Stimulated activated CD8-positive, alpha-beta memory T cell treated with anti-CD3 and anti-CD28 coated beads, Interleukin-15, amount 100 ng/mL, for 24 hours (primary cell): Measurements from ENCODE around the gene TRIM24.

Experiments used
- DNase-seq: peaks from one replicate; pipeline ENCODE4 v3.0.0-alpha.2; 2020; ENCODE audit warnings: low read depth

TRIM24 gene

GRCh38 chr7:138579136-138579535 is 119.1 kb downstream of the TRIM24 start:
- no peak for DNase-seq

GRCh38 chr7:138579671-138580070 is 119.6 kb downstream of the TRIM24 start:
- DNase-seq: no peak

GRCh38 chr7:138581065-138581464 is 121.0 kb downstream of the TRIM24 start:
- no peak for DNase-seq

GRCh38 chr7:138584283-138584682 is 124.2 kb downstream of the TRIM24 start:
- DNase-seq: no peak

GRCh38 chr7:138584696-138585095 is 124.6 kb downstream of the TRIM24 start:
- no peak for DNase-seq

- DNase-seq: no peak
These were observed 125.4 kb downstream of the TRIM24 start for GRCh38 chr7:138585283-138585993.

- DNase-seq: no peak
These were observed 127.4 kb downstream of the TRIM24 start for GRCh38 chr7:138587485-138587884.

GRCh38 chr7:138588986-138589385 is 128.9 kb downstream of the TRIM24 start:
- DNase-seq: no peak

- DNase-seq: no peak
These were observed 130.1 kb downstream of the TRIM24 start for GRCh38 chr7:138590154-138590553.

GRCh38 chr7:138595454-138595853 is 135.4 kb downstream of the TRIM24 start:
- no peak for DNase-seq

- DNase-seq: no peak
These were observed 142.4 kb downstream of the TRIM24 start for GRCh38 chr7:138602451-138602850.

GRCh38 chr7:138603549-138604318 is 143.7 kb downstream of the TRIM24 start:
- DNase-seq: no peak

GRCh38 chr7:138606236-138606635 is 146.2 kb downstream of the TRIM24 start:
- DNase-seq: no peak

- no peak for DNase-seq
These were observed 147.4 kb downstream of the TRIM24 start for GRCh38 chr7:138607216-138608126.

- DNase-seq: no peak
These were observed 148.2 kb downstream of the TRIM24 start for GRCh38 chr7:138608275-138608674.

- DNase-seq: no peak
These were observed 150.7 kb downstream of the TRIM24 start for GRCh38 chr7:138610671-138611170.

GRCh38 chr7:138613630-138614029 is 153.6 kb downstream of the TRIM24 start:
- no peak for DNase-seq

- no peak for DNase-seq
These were observed 156.0 kb downstream of the TRIM24 start for GRCh38 chr7:138616085-138616484.

- DNase-seq: no peak
These were observed 158.4 kb downstream of the TRIM24 start for GRCh38 chr7:138618506-138618905.

- no peak for DNase-seq
These were observed 158.9 kb downstream of the TRIM24 start for GRCh38 chr7:138618933-138619332.

GRCh38 chr7:138622841-138623240 is 162.8 kb downstream of the TRIM24 start:
- no peak for DNase-seq
